HG03457 (cell line): ENCODE data around the gene ENPP6.
"Not testable (repeated sequence)": the region's sequence is repeated elsewhere in the genome, so short reads cannot be mapped to it uniquely, and the experiment has no call there.

Experiments
- ATAC-seq: cut with Tn5 transposase; IDR thresholded peaks from one replicate; pipeline ENCODE4 v1.9.1; 2021; ENCODE audit warnings: moderate number of reproducible peaks; ENCODE audit not compliant: unreplicated experiment

Gene ENPP6

GRCh38 chr4:184237612-184238011 lies 19.9 kb upstream of the ENPP6 start:
- no peak for ATAC-seq

- no peak for ATAC-seq
These were observed 17.9 kb upstream of the ENPP6 start for GRCh38 chr4:184235526-184235925.

GRCh38 chr4:184234155-184234554 lies 16.5 kb upstream of the ENPP6 start:
- ATAC-seq = no peak

- ATAC-seq = no peak
These were observed 15.3 kb upstream of the ENPP6 start for GRCh38 chr4:184232975-184233374.

- ATAC-seq = no peak
These were observed 14.5 kb upstream of the ENPP6 start for GRCh38 chr4:184232202-184232601.

- no peak for ATAC-seq
These were observed 13.9 kb upstream of the ENPP6 start for GRCh38 chr4:184231573-184231972.

GRCh38 chr4:184228056-184228705 lies 10.5 kb upstream of the ENPP6 start:
- no peak for ATAC-seq

- ATAC-seq = no peak
These were observed 1.2 kb downstream of the ENPP6 start for GRCh38 chr4:184216515-184216914.

- no peak for ATAC-seq
These were observed 1.9 kb downstream of the ENPP6 start for GRCh38 chr4:184215709-184216328.

- ATAC-seq = no peak
These were observed 2.7 kb downstream of the ENPP6 start for GRCh38 chr4:184214931-184215330.

GRCh38 chr4:184207734-184208607 lies 9.7 kb downstream of the ENPP6 start:
- not testable (repeated sequence) for ATAC-seq

GRCh38 chr4:184205243-184205642 lies 12.4 kb downstream of the ENPP6 start:
- ATAC-seq = no peak

- no peak for ATAC-seq
These were observed 14.4 kb downstream of the ENPP6 start for GRCh38 chr4:184203300-184203699.

GRCh38 chr4:184201179-184201578 lies 16.5 kb downstream of the ENPP6 start:
- no peak for ATAC-seq

GRCh38 chr4:184200296-184200695 lies 17.4 kb downstream of the ENPP6 start:
- no peak for ATAC-seq

- ATAC-seq = no peak
These were observed 17.9 kb downstream of the ENPP6 start for GRCh38 chr4:184199780-184200179.

- no peak for ATAC-seq
These were observed 19.5 kb downstream of the ENPP6 start for GRCh38 chr4:184198190-184198589.

- no peak for ATAC-seq
These were observed 20.1 kb downstream of the ENPP6 start for GRCh38 chr4:184197536-184198082.

GRCh38 chr4:184196730-184197385 lies 20.8 kb downstream of the ENPP6 start:
- ATAC-seq = no peak

GRCh38 chr4:184193556-184194525 lies 23.8 kb downstream of the ENPP6 start:
- no peak for ATAC-seq
